Vagina (tissue), 2 donors: Measurements from ENCODE around the gene RTN1.
"Not testable (repeated sequence)": the region's sequence is repeated elsewhere in the genome, so short reads cannot be mapped to it uniquely, and the experiment has no call there.

Experiments used
- POLR2A ChIP-seq, 2 donors: fragments of 450-650 bp; IDR thresholded peaks; one replicate each; pipeline ENCODE4 v1.6.1; 2017; ENCODE audit warnings: antibody characterized with exemption in 2 of 2, mild to moderate bottlenecking in 2 of 2, moderate library complexity in 2 of 2
- POLR2AphosphoS5 ChIP-seq, 2 donors: sonication (generic); formaldehyde crosslinking; IDR thresholded peaks; one replicate each; pipeline ENCODE4 v1.9.0; 2017; ENCODE audit warnings: antibody characterized with exemption in 2 of 2, mild to moderate bottlenecking in 2 of 2, low read depth in 1 of 2; ENCODE audit not compliant: insufficient read depth in 1 of 2
- TF ChIP-seq, protein P1 (sequence below), 3 experiments: fragments of 450-650 bp in 2 of 3; fragments of 200-600 bp in 1 of 3; sonication (generic) in 1 of 3; IDR thresholded peaks; one replicate each; pipeline ENCODE4 v1.5.1; 2017 to 2019; ENCODE audit warnings: antibody characterized with exemption in 3 of 3, mild to moderate bottlenecking in 2 of 3, moderate library complexity in 2 of 3

DNA sequence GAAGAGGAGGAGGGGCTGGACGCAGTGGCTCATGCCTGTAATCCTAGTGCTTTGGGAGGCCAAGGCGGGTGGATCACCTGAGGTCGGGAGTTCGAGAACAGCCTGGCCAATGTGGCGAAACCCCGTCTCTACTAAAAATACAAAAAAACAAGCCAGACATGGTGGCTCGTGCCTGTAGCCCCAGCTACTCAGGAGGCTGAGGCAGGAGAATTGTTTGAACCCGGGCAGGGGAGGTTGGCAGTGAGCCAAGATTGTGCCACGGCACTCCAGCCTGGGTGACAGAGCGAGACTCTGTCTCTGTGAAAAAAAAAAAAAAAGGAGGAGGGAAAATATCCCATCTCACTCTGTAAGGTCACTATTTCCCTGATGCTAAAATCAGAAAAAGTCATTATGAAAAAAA is 216.4 kb downstream of the RTN1 start:
- TF ChIP-seq, protein P1, sequence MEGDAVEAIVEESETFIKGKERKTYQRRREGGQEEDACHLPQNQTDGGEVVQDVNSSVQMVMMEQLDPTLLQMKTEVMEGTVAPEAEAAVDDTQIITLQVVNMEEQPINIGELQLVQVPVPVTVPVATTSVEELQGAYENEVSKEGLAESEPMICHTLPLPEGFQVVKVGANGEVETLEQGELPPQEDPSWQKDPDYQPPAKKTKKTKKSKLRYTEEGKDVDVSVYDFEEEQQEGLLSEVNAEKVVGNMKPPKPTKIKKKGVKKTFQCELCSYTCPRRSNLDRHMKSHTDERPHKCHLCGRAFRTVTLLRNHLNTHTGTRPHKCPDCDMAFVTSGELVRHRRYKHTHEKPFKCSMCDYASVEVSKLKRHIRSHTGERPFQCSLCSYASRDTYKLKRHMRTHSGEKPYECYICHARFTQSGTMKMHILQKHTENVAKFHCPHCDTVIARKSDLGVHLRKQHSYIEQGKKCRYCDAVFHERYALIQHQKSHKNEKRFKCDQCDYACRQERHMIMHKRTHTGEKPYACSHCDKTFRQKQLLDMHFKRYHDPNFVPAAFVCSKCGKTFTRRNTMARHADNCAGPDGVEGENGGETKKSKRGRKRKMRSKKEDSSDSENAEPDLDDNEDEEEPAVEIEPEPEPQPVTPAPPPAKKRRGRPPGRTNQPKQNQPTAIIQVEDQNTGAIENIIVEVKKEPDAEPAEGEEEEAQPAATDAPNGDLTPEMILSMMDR (IDR thresholded peaks at IDR 0.05), result not testable (repeated sequence)
- not testable (repeated sequence) for TF ChIP-seq POLR2A (IDR thresholded peaks at IDR 0.05); POLR2AphosphoS5 (IDR thresholded peaks at IDR 0.05; ENCODE audit: insufficient read depth in 1 of 2, low read depth in 1 of 2)
